GM19372 (cell line): Measurements from ENCODE around the gene CACNA1H.
"Not testable (repeated sequence)": the region's sequence is repeated elsewhere in the genome, so short reads cannot be mapped to it uniquely, and the experiment has no call there.

Experiments used
- ATAC-seq: cut with Tn5 transposase; IDR thresholded peaks from one replicate; pipeline ENCODE4 v1.9.1; 2021; ENCODE audit warnings: mild to moderate bottlenecking, low read depth, moderate library complexity; ENCODE audit not compliant: unreplicated experiment

Gene CACNA1H

DNA sequence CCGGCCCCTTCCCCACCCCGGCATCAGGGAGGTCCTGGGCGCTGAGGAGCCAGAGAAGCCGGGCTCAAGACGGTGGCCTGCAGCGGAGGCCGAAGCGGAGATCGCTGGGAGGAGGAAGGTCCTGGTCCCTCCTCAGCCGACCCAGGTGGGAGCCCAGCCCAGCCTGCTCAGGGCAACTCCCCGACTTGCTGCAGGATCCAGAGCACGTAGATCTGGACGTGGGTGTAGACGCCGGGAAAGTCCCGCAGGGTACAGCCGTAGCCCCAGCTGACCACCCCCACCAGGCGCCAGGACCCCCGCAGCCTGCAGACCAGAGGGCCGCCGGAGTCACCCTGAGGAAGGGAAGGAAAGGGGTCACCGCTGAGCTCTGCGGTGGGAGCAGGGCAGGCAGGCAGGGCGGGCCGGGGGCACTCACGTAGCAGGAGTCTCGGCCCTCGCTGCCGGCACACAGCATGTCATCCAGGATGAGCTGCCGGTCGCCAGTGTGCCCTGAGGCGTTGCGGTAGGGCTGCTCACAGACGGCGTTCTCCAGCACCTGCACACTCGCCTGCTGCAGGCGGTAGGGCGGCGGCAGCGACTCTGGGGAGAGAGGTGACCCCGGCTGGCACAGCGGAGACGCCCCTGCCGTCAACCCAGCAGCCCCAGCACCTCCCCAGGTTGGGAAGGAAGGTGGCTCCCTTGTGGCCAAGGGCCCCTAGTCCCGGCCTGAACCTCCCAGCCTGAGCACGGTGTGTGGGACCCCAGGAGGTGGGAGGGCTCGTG is 108.4 kb downstream of the CACNA1H start:
- ATAC-seq: no peak

DNA sequence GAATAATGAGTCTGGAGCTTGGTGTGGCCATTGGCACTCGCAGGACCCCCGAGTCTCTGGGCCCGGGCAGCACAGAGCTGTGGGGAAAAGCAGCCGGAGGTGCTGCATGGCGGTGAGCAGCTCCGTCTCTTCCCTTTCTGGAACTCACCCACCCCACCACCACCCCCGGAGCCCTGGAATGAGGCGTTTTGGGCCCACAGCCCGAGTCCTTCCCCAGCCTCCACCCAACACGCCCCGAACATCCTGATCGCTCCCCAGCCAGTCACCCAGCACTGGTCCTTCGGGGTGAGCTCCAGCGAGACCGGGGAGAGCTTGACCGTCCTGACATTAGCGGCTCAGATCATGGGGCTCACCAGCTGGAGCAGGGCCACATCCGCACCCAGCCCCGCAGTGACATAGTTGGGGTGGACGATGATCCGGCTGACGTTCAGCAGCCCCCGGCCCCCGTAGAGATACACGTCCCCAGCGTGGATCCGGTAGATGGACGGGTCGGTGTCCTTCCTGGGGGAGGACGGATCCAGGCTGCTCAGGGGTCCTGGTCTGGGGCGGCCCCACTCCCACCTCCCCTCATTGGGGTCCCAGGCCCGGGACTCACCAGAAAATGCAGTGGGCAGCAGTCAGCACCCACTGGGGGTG is 109.4 kb downstream of the CACNA1H start:
- ATAC-seq: no peak

DNA sequence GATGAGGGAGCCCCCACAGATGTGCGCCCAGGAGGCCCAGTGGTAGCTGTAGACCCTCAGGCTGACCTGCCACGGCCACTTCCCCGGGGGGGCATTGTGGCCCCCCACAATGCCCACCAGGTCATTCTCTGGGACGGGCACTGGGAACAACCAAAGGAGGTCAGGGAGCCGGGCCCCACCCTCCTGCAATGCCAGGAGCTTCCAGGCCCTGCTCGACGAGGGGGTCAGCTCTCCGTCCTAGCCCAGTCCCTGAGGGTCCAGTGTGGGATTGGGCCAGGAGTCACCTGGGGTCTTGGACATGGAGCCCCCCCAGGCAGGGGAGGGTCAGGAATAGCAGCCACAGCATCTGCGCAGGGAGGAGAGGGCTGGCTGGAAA is 109.9 kb downstream of the CACNA1H start:
- no peak for ATAC-seq

DNA sequence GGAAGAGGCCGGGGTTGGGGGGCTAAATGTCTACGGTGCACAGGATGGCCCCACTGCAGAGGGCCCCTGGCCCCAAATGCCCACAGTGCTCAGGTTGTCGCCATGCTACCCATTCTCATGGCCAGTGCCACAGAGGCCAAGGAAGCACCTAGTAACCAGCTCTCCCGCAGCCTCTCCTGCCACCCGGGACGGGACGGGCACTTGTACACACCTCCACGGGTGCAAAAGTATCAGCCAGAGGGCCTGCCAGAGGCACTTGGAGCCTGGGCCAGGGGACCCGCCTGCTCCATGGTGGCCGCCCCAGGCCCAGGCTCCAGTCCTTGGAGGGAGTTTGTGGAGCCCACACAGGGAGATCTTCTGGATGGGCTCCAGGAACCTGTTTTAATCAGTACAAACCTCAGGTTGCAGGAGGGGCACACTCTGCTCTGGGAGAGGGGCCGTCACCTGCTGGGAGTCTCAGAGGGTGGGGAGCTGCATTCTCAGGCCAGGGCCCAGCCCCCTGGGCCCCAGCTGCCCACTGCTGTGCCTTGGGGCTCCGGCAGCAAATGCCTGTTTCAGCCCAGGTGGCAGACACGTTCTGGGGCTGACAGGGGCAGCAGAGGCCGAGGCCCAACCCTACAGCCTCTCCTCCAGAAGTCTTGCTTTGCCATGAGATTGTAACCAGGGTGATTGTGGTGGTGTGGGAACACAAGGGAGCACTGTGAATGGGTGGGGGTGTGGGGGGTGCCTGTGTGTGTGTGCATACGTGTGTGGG is 110.9 kb downstream of the CACNA1H start:
- ATAC-seq: no peak

DNA sequence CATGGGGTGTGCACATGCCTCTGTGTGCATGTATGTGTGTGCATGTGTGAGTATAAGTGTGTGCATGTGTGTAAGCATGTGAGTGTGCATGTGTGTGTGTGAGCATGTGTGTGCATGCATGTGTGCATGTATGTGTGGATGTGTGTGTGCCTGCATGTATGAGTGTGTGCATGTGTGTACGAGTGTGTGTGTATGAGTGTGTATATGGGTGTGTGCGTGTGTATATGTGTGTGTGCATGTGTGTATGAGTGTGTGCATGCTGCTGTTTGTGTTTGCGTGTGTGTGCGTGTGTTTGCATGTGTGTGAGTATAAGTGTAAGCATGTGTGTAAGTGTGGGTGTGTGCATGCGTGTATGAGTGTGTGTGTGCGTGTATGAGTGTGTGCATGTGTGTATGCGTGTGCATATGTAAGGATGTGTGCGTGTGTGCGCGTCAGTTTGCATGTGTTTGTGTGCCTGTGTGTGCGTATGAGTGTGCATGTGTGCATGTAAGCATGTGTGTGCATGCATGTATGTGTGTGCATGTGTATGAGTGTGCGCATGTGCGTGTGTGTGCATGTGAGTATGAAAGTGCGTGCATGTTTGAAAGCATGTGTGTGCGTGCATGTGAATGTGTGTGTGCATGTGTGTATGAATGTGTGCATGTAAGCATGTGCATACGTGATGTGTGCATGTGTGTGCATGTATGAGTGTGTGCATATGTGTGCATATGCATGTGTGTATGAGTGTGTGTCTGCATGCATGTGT is 111.6 kb downstream of the CACNA1H start:
- no peak for ATAC-seq

DNA sequence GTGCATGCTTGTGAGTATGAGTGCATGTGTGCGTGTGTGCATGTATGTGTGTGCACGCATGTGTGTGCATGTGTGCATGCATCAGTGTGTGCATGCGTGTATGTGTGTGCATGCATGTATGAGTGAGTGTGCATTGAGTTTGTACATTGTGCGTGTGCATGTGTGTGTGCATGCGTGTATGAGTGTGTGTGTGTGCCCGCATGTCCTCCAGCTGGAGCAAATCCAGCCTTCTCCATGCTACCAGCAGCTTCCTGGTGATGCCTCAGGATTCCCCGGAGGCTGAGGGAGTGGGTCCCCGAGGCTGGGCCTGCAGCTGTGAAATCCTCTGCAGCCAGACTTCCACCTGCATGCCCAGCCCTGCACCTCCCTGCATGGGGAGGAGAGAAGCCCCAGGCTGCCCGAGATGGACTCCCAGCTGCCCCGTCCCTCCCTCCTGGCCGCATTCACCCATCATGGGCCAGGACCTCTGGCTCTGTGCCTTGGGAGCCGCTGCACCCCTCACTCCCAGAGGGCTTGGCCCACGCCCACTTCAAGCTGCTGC is 112.3 kb downstream of the CACNA1H start:
- no peak for ATAC-seq

DNA sequence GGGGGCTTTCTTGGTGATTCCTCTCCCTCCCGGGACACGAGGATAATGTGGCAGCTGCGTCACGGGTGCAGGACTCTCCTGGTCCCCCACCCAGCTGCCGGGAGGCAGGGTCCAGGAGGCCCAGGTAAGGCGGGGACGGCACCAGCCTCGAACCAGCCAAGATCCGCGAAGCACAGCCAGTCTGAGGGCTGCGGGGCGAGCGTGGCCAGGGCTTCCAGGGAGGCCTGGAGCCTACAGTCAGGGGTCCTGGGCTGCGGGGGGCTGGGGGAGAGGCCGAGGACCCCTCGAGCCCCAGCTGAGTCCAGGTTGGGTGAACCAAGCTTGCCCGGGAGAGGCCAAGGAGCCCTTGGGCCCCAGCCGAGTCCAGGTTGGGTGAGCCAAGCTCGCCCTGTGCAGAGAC is 112.9 kb downstream of the CACNA1H start:
- ATAC-seq: no peak

DNA sequence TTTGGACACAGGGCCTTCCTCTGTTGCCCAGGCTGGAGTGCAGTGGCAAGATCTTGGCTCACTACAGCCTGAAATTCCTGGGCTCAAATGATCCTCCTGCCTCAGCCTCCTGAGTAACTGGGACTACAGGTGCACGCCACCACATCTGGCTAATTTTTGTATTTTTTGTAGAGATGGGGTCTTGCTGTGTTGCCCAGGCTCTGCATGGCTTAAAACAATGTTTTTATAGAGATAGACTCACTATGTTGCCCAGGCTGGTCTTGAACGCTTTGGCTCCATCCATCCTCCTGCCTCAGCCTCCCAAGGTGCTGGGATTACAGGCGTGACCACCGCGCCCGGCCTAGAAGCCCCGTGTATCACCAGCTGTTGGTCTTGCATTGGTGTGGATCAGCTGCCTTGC is 116.5 kb downstream of the CACNA1H start:
- not testable (repeated sequence) for ATAC-seq

DNA sequence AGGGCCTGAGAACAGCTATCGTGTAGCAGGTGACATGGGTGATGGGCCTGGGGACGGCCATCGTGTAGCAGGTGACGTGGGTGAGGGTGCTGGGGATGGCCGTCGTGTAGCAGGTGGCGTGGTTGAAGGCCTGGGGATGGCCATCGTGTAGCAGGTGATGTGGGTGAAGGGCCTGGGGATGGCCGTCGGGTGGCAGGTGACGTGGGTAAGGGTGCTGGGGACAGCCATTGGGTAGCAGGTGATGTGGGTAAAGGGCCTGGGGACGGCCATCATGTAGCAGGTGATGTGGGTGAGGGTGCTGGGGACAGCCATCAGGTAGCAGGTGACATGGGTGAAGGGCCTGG is 118.4 kb downstream of the CACNA1H start:
- no peak for ATAC-seq
